ENCODE data around the gene NFE2L2.
"Not testable (repeated sequence)": the region's sequence is repeated elsewhere in the genome, so short reads cannot be mapped to it uniquely, and the experiment has no call there.

DNA sequence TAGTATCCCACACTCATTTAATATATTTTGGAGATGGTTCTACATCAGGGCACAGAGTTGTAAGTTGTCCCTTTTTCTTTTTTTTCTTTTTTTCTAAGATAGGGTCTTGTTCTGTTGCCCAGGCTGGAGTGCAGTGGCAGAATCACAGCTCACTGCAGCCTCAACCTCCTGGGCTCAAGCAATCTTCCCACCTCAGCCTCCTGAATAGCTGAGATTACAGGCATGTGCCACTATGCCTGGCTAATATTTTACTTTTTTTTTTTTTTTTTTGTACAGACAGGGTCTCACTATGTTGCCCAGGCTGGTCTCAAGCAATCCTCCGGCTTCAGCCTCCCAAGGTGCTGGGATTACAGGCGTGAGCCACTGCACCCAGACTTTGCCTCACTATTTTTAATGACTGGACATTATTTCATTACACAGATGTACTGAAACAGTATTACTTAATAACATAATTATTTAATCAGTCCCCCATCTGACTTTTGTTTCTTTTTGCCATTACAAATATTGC, 17.9 kb downstream of the NFE2L2 start:
- not testable (repeated sequence) for TF ChIP-seq EZH2 (IDR thresholded peaks at IDR 0.05; ENCODE audit: insufficient read depth, poor library complexity, severe bottlenecking); EZH2phosphoT487 (IDR thresholded peaks at IDR 0.05; ENCODE audit: insufficient read depth, low read depth)
